Common myeloid progenitor, CD34-positive (primary cell): ENCODE measurements around the gene RNF40.
A peak's percentile ranks its signal among the peaks of the same experiment; 100 is the strongest.

Source experiments
- CTCF ChIA-PET: fragments of 350-600 bp; sonication (Branson Sonifier 250); formaldehyde crosslinking; loops from one replicate; lab custom pipeline; 2021; ENCODE audit warnings: antibody characterized with exemption; lab: Charles Lee
- POLR2A ChIA-PET: fragments of 350-600 bp; sonication (Branson Sonifier 250); formaldehyde crosslinking; loops from one replicate; lab custom pipeline; 2021; ENCODE audit warnings: antibody characterized with exemption; lab: Charles Lee
- DNase-seq, 3 donors: peaks; one replicate each; pipeline versions ENCODE4 v3.0.0 to v3.0.0-alpha.2; 2013
- H3K27ac ChIP-seq, 2 experiments: 1 replicate in 1 of 2; 2 replicates in 1 of 2; pipeline ENCODE4 v1.7.0; 2013; ENCODE audit warnings: inconsistent platforms in 2 of 2, low read length in 2 of 2, mild to moderate bottlenecking in 2 of 2, low read depth in 1 of 2, moderate library complexity in 1 of 2; ENCODE audit not compliant: severe bottlenecking in 2 of 2, insufficient read depth in 1 of 2, poor library complexity in 1 of 2
- H3K27me3 ChIP-seq, 5 experiments: replicated peaks in 2 of 5; 1 replicate in 3 of 5; 2 replicates in 2 of 5; pipeline versions ENCODE4 v1.6.1 to v1.7.0; 2013; ENCODE audit warnings: low read length in 4 of 5, mild to moderate bottlenecking in 2 of 5, moderate library complexity in 2 of 5, inconsistent platforms in 1 of 5; ENCODE audit not compliant: insufficient read depth in 5 of 5, control insufficient read depth in 4 of 5
- H3K36me3 ChIP-seq, 4 experiments: 1 replicate in 2 of 4; 2 replicates in 2 of 4; pipeline versions ENCODE4 v1.6.1 to v1.7.0; 2013; ENCODE audit warnings: low read length in 3 of 4, control low read depth in 1 of 4, mild to moderate bottlenecking in 1 of 4; ENCODE audit not compliant: control insufficient read depth in 4 of 4, insufficient read depth in 4 of 4
- H3K4me1 ChIP-seq, 4 experiments: 1 replicate in 3 of 4; 2 replicates in 1 of 4; pipeline versions ENCODE4 v1.6.1 to v1.7.1; 2013; ENCODE audit warnings: low read length in 3 of 4, mild to moderate bottlenecking in 3 of 4, control low read depth in 1 of 4, inconsistent platforms in 1 of 4, moderate library complexity in 1 of 4; ENCODE audit not compliant: control insufficient read depth in 4 of 4, insufficient read depth in 4 of 4; ENCODE audit errors: control extremely low read depth in 1 of 4
- H3K4me3 ChIP-seq, 7 experiments: 1 replicate in 4 of 7; 2 replicates in 3 of 7; pipeline versions ENCODE4 v1.5.1 to v1.7.0; 2013; ENCODE audit warnings: mild to moderate bottlenecking in 7 of 7, low read length in 6 of 7, moderate library complexity in 6 of 7, inconsistent platforms in 2 of 7, low read depth in 2 of 7, control low read depth in 1 of 7; ENCODE audit not compliant: insufficient read depth in 4 of 7, control insufficient read depth in 1 of 7; ENCODE audit errors: extremely low read depth in 1 of 7
- H3K9me3 ChIP-seq, 5 experiments: 1 replicate in 4 of 5; 2 replicates in 1 of 5; pipeline versions ENCODE4 v1.6.1 to v1.7.1; 2013; ENCODE audit warnings: low read length in 4 of 5, mild to moderate bottlenecking in 2 of 5, inconsistent platforms in 1 of 5, low read depth in 1 of 5, moderate library complexity in 1 of 5; ENCODE audit not compliant: control insufficient read depth in 4 of 5, insufficient read depth in 2 of 5; ENCODE audit errors: control extremely low read depth in 1 of 5
- WGBS: methylation state at CpG from one replicate; pipeline ENCODE4 v1.1.5; 2013; ENCODE audit not compliant: insufficient coverage; 5-methylcytosine and 5-hydroxymethylcytosine counted together

Gene RNF40

DNA sequence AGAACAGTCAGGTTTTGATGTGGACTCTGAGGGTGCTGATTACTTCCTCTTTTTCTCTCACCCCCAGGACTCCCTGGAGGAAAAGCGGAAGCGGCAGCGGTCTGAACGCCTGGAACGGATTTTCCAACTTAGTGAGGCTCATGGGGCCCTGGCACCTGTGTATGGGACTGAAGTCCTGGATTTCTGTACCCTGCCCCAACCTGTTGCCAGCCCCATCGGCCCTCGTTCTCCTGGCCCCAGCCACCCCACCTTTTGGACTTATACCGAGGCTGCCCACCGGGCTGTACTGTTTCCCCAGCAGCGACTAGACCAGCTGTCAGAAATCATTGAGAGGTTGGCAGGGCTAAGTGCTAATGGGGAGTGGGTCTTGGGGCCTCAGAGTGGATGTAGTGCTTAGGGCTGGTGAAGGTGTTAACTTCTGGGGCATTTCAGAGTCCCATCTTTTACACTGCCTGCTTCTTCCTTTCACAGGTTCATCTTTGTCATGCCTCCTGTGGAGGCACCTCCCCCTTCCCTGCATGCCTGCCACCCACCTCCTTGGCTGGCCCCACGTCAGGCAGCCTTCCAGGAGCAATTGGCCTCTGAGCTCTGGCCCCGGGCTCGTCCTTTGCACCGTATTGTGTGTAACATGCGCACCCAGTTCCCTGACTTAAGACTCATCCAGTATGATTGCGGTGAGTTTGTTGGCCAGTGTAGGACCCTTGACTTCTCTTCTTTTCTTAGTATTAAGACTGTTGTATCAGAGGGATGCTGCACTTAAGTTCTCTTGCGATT lies 33.0 kb upstream of the RNF40 start:
- 70% methylated on average over 15 of the region's 17 CpGs for WGBS
- H3K27me3 ChIP-seq = no peaks in the 10 kb centered on the region
- H3K9me3 ChIP-seq = no peaks in the 10 kb centered on the region
- no peak overlapping the region for H3K4me3 ChIP-seq
- CTCF ChIA-PET = interaction anchor here (1.3 kb wide), 1 partner anchor 17 kb away, joined by 3 read pairs; no protein-coding TSS in a partner anchor
- H3K27ac ChIP-seq = peak overlapping the region in 1 of 2 experiments; percentile 16
- peak in 2 of 3 donors; percentile 27 to 33 for DNase-seq
- H3K4me1 ChIP-seq = peaks cover 0 to 8% (median 4%) of the 10 kb centered on the region in 4 experiments
- H3K36me3 ChIP-seq = peaks cover 36 to 86% (median 57%) of the 10 kb centered on the region in 4 experiments
- POLR2A ChIA-PET = no interaction called here

DNA sequence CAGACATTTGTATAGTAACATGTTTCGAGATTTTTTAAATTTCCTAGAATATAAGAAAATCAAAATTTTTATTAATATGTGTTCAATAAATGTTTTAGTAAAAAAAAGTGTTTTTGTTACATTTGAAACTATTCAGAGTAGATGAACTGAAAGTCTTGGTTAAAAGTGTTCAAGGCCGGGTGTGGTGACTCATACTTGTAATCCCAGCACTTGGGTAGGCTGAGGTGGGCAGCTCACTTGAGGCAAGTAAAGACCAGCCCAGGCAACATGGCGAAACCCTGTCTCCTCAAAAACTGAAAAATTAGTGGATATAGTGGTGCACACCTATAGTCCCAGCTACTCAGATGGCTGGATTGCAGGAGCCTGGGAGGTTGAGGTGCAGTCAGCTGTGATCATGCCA lies 30.7 kb upstream of the RNF40 start:
- no peak for DNase-seq
- Histone ChIP-seq H3K9me3 (no peaks in the 10 kb centered on the region), H3K4me3 (no peak overlapping the region), H3K36me3 (peaks cover 34 to 80% (median 62%) of the 10 kb centered on the region in 4 experiments), H3K27me3 (no peaks in the 10 kb centered on the region), H3K27ac (no peak overlapping the region), H3K4me1 (peaks cover 0 to 5% (median 0%) of the 10 kb centered on the region in 4 experiments)
- WGBS = 100% methylated on average over 2 of the region's 3 CpGs
- ChIA-PET CTCF (interaction anchor here (0.5 to 2.1 kb wide), 4 partner anchors 10 to 67 kb away, joined by 3 to 6 read pairs (median 4); no protein-coding TSS in a partner anchor), POLR2A (interaction anchor here (0.6 kb wide), 1 partner anchor 177 kb away, joined by 3 read pairs; no protein-coding TSS in a partner anchor)

DNA sequence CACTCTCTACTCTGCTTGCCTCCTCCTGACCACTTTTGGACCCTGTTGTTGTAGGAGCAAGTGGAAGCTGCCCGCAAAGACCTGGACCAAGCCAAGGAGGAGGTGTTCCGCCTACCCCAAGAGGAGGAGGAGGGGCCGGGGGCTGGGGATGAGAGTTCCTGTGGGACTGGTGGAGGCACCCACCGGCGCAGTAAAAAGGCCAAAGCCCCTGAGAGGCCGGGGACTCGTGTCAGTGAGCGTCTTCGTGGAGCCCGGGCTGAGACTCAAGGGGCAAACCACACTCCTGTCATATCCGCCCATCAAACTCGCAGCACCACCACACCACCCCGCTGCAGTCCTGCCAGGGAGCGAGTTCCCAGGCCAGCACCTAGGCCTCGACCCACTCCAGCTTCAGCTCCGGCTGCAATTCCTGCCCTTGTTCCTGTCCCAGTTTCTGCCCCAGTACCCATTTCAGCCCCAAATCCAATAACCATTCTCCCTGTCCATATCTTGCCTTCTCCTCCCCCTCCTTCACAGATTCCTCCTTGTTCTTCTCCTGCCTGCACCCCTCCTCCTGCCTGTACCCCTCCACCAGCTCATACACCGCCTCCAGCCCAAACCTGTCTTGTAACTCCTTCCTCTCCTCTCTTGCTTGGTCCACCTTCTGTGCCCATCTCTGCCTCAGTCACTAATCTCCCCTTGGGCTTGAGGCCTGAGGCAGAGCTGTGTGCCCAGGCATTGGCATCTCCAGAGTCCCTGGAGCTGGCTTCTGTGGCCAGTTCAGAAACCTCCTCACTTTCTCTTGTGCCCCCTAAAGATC lies 24.9 kb upstream of the RNF40 start:
- ChIA-PET CTCF (interaction anchor here (1.3 to 1.5 kb wide), 3 partner anchors 11 to 16 kb away, joined by 3 to 5 read pairs (median 4); partner anchors contain the start of gene PHKG2), POLR2A (no interaction called here)
- no peak for DNase-seq
- H3K27ac ChIP-seq = no peak overlapping the region
- peaks cover 35 to 91% (median 70%) of the 10 kb centered on the region in 4 experiments for H3K36me3 ChIP-seq
- no peak overlapping the region for H3K4me3 ChIP-seq
- H3K4me1 ChIP-seq = no peaks in the 10 kb centered on the region
- H3K27me3 ChIP-seq = no peaks in the 10 kb centered on the region
- H3K9me3 ChIP-seq = no peaks in the 10 kb centered on the region
- over 99% methylated on average over 14 of the region's 17 CpGs for WGBS

DNA sequence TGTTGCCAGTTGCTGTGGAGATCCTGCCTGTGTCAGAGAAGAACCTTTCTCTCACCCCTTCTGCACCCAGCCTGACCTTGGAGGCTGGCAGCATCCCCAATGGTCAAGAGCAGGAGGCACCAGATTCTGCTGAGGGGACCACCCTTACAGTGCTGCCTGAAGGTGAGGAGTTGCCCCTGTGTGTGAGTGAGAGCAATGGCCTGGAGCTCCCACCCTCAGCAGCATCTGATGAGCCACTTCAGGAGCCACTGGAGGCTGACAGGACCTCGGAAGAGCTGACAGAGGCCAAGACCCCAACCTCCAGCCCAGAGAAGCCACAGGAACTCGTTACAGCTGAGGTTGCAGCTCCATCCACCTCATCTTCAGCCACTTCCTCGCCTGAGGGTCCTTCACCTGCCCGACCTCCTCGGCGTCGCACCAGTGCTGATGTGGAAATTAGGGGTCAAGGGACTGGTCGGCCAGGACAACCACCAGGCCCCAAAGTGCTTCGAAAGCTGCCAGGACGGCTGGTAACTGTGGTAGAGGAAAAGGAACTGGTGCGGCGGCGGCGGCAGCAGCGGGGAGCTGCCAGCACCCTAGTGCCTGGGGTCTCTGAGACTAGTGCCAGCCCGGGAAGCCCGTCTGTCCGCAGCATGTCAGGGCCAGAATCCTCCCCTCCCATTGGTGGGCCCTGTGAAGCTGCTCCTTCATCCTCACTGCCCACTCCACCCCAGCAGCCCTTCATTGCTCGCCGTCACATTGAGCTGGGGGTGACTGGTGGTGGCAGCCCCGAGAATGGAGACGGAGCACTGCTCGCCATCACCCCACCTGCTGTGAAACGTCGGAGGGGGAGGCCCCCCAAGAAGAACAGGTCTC lies 24.1 kb upstream of the RNF40 start:
- WGBS = 96% methylated on average over 19 of the region's 25 CpGs
- H3K27ac ChIP-seq = no peak overlapping the region
- H3K4me1 ChIP-seq = no peaks in the 10 kb centered on the region
- no peaks in the 10 kb centered on the region for H3K27me3 ChIP-seq
- peaks cover 33 to 86% (median 66%) of the 10 kb centered on the region in 4 experiments for H3K36me3 ChIP-seq
- no peak overlapping the region for H3K4me3 ChIP-seq
- POLR2A ChIA-PET = no interaction called here
- DNase-seq = no peak
- no peaks in the 10 kb centered on the region for H3K9me3 ChIP-seq
- CTCF ChIA-PET = interaction anchor here (1.3 to 1.5 kb wide), 3 partner anchors 10 to 16 kb away, joined by 3 to 5 read pairs (median 4); partner anchors contain the start of gene PHKG2

DNA sequence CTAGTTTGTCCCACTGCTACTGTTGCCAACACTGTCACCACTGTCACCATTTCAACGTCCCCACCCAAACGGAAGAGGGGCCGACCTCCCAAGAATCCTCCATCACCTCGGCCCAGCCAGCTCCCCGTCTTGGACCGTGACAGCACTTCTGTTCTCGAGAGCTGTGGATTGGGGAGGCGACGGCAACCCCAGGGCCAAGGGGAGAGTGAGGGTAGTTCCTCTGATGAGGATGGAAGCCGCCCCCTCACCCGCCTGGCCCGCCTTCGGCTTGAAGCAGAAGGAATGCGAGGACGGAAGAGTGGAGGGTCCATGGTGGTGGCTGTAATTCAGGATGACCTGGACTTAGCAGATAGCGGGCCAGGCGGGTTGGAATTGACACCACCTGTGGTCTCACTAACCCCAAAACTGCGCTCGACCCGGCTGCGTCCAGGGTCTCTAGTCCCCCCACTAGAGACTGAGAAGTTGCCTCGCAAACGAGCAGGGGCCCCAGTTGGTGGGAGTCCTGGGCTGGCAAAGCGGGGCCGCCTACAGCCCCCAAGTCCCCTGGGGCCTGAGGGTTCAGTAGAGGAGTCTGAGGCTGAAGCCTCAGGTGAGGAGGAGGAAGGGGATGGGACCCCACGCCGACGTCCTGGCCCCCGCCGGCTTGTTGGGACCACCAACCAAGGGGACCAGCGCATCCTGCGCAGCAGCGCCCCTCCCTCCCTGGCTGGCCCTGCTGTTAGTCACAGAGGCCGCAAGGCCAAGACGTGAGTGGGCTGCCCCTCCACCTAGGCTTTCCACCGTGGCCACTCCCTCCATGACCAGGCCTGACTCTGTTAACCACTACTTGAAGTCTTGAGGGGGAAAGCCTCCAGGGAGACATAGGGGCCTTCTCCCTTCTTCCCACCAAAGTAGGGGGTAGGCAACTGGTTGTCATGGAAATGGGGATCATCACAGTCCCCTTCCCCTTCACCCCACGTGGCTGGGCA lies 22.9 kb upstream of the RNF40 start:
- Histone ChIP-seq H3K27me3 (no peaks in the 10 kb centered on the region), H3K36me3 (peaks cover 21 to 85% (median 60%) of the 10 kb centered on the region in 4 experiments), H3K27ac (peak overlapping the region in 1 of 2 experiments; percentile 5), H3K9me3 (no peaks in the 10 kb centered on the region), H3K4me3 (no peak overlapping the region), H3K4me1 (no peaks in the 10 kb centered on the region)
- WGBS = 97% methylated on average over 26 of the region's 37 CpGs
- ChIA-PET CTCF (no interaction called here), POLR2A (no interaction called here)
- DNase-seq = no peak
